T-helper 2 cell treated with Interferon-gamma antibody and Interleukin-4, amounts not matched to agents 100 ng/mL and 5 ng/mL, for 36 hours (primary cell): Measurements from ENCODE around the gene SIPA1L2. TPM values are rescaled to one million over a fixed set of nuclear protein-coding genes. Genes with fewer than 3 reads are reported as not detected.

Experiments
- intact Hi-C: fragments of 100-400 bp; cut with micrococcal nuclease; formaldehyde crosslinking; loops from one replicate; pipeline ENCODE4 v1.15.1; 2023
- total RNA-seq: library from RNA; stranded (reverse); gene quantifications from 2 replicates; pipeline ENCODE4 v1.2.3, GENCODE V29; 2022

Gene SIPA1L2
- total RNA-seq, 1 donor from 2014 or later, result 0.23 TPM

- intact Hi-C loops, result no loop called here
Observed at GRCh38 chr1:232650418-232650817, 20.5 kb upstream of the SIPA1L2 start.

GRCh38 chr1:232648316-232648715, 18.4 kb upstream of the SIPA1L2 start:
- intact Hi-C loops, result no loop called here

GRCh38 chr1:232644209-232644608, 14.3 kb upstream of the SIPA1L2 start:
- intact Hi-C loops, result no loop called here

GRCh38 chr1:232643251-232643650, 13.3 kb upstream of the SIPA1L2 start:
- intact Hi-C loops, result no loop called here

- intact Hi-C loops, result no loop called here
Observed at GRCh38 chr1:232641507-232641906, 11.6 kb upstream of the SIPA1L2 start.

GRCh38 chr1:232636799-232637198, 6.9 kb upstream of the SIPA1L2 start:
- intact Hi-C loops, result loop anchor here (5.0 to 10.0 kb wide), 2 partner anchors 156 to 658 kb away; partner anchors contain the start of gene PCNX2

GRCh38 chr1:232635778-232636356, 5.9 kb upstream of the SIPA1L2 start:
- intact Hi-C loops, result loop anchor here (1.0 to 10.0 kb wide), 4 partner anchors 156 to 659 kb away; partner anchors contain the start of gene PCNX2

GRCh38 chr1:232635279-232635678, 5.3 kb upstream of the SIPA1L2 start:
- intact Hi-C loops, result loop anchor here (1.0 to 10.0 kb wide), 4 partner anchors 157 to 660 kb away; partner anchors contain the start of gene PCNX2

- intact Hi-C loops, result loop anchor here (5.0 to 10.0 kb wide), 2 partner anchors 173 to 661 kb away; partner anchors contain the start of genes MAP10 and PCNX2
Observed at GRCh38 chr1:232634096-232634495, 4.2 kb upstream of the SIPA1L2 start.

GRCh38 chr1:232630894-232631195, 912 bp upstream of the SIPA1L2 start:
- intact Hi-C loops, result loop anchor here (1.0 to 10.0 kb wide), 3 partner anchors 176 to 664 kb away; partner anchors contain the start of genes MAP10, NTPCR and PCNX2

- intact Hi-C loops, result loop anchor here (1.0 to 10.0 kb wide), 3 partner anchors 178 to 665 kb away; partner anchors contain the start of genes MAP10, NTPCR and PCNX2
Observed at GRCh38 chr1:232629250-232630046, 485 bp downstream of the SIPA1L2 start.

- intact Hi-C loops, result no loop called here
Observed at GRCh38 chr1:232628335-232629249, 1.3 kb downstream of the SIPA1L2 start.

- intact Hi-C loops, result loop anchor here (2.0 kb wide), 1 partner anchor 761 kb away; no protein-coding TSS in a partner anchor
Observed at GRCh38 chr1:232627645-232628334, 2.1 kb downstream of the SIPA1L2 start.

GRCh38 chr1:232627171-232627570, 2.8 kb downstream of the SIPA1L2 start:
- intact Hi-C loops, result loop anchor here (2.0 kb wide), 1 partner anchor 760 kb away; no protein-coding TSS in a partner anchor

- intact Hi-C loops, result loop anchor here (2.0 kb wide), 1 partner anchor 760 kb away; no protein-coding TSS in a partner anchor
Observed at GRCh38 chr1:232626452-232626851, 3.5 kb downstream of the SIPA1L2 start.

- intact Hi-C loops, result no loop called here
Observed at GRCh38 chr1:232625319-232625868, 4.5 kb downstream of the SIPA1L2 start.

GRCh38 chr1:232624546-232625281, 5.2 kb downstream of the SIPA1L2 start:
- intact Hi-C loops, result no loop called here

GRCh38 chr1:232622981-232623380, 7.0 kb downstream of the SIPA1L2 start:
- intact Hi-C loops, result no loop called here

- intact Hi-C loops, result no loop called here
Observed at GRCh38 chr1:232622378-232622777, 7.6 kb downstream of the SIPA1L2 start.

GRCh38 chr1:232621050-232621449, 8.9 kb downstream of the SIPA1L2 start:
- intact Hi-C loops, result no loop called here
